ENCODE measurements around the gene NCMAP.

DNA sequence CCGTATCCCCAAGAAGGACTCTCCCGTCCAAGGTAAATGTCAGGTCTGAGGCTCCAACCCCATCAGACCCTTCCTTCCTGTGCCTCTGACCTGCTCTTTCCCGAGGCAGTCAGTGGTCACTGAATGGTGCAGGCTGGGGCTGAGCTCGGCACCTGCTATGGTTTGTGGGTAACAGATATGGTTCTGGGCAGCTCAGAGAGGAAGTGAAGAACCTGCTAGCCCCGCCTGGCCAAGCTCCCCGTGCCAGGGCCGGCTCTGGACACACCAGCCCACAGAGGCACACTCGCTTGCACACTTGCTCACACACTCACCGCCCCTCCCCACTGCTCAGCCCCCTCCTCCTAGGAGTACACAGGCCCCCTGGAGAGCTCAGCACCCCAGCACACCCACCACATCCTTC, 16.4 kb downstream of the NCMAP start:
- TF ChIP-seq SP1 (IDR thresholded peaks at IDR 0.05; ENCODE audit: low read depth, low read length) (no peak), FOSL1 (IDR thresholded peaks at IDR 0.05; ENCODE audit: insufficient read depth, low read depth, low read length) (no peak), BACH1 (IDR thresholded peaks at IDR 0.05; ENCODE audit: low read length) (no peak), GTF2F1 (IDR thresholded peaks at IDR 0.05; ENCODE audit: borderline replicate concordance, low read depth, low read length) (no peak), CTBP2 (IDR thresholded peaks at IDR 0.05; ENCODE audit: borderline replicate concordance, insufficient read depth, insufficient read length, low read length) (no peak), CEBPB (IDR thresholded peaks at IDR 0.05; ENCODE audit: low read depth, low read length) (no peak)
- TF ChIP-seq, protein P1, sequence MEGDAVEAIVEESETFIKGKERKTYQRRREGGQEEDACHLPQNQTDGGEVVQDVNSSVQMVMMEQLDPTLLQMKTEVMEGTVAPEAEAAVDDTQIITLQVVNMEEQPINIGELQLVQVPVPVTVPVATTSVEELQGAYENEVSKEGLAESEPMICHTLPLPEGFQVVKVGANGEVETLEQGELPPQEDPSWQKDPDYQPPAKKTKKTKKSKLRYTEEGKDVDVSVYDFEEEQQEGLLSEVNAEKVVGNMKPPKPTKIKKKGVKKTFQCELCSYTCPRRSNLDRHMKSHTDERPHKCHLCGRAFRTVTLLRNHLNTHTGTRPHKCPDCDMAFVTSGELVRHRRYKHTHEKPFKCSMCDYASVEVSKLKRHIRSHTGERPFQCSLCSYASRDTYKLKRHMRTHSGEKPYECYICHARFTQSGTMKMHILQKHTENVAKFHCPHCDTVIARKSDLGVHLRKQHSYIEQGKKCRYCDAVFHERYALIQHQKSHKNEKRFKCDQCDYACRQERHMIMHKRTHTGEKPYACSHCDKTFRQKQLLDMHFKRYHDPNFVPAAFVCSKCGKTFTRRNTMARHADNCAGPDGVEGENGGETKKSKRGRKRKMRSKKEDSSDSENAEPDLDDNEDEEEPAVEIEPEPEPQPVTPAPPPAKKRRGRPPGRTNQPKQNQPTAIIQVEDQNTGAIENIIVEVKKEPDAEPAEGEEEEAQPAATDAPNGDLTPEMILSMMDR (IDR thresholded peaks at IDR 0.05; ENCODE audit: control extremely low read depth in 1 of 3, insufficient read depth in 1 of 3, low read depth in 1 of 3, low read length in 3 of 3) = no peak
- TF ChIP-seq, protein P2, sequence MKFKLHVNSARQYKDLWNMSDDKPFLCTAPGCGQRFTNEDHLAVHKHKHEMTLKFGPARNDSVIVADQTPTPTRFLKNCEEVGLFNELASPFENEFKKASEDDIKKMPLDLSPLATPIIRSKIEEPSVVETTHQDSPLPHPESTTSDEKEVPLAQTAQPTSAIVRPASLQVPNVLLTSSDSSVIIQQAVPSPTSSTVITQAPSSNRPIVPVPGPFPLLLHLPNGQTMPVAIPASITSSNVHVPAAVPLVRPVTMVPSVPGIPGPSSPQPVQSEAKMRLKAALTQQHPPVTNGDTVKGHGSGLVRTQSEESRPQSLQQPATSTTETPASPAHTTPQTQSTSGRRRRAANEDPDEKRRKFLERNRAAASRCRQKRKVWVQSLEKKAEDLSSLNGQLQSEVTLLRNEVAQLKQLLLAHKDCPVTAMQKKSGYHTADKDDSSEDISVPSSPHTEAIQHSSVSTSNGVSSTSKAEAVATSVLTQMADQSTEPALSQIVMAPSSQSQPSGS (IDR thresholded peaks at IDR 0.05; ENCODE audit: low read length) = no peak

Data from H1 (cell line).